VCaP (cell line): ENCODE results near the gene SNCA.

Experiments
- H3K27ac ChIP-seq: fragments of 450-650 bp; 2 replicates; pipeline ENCODE4 v1.5.1; 2017
- TF ChIP-seq, protein P1 (sequence below): fragments of 450-650 bp; conservative IDR thresholded peaks from 2 replicates; pipeline ENCODE4 v1.5.1; 2017; ENCODE audit warnings: mild to moderate bottlenecking, moderate library complexity

SNCA gene

DNA sequence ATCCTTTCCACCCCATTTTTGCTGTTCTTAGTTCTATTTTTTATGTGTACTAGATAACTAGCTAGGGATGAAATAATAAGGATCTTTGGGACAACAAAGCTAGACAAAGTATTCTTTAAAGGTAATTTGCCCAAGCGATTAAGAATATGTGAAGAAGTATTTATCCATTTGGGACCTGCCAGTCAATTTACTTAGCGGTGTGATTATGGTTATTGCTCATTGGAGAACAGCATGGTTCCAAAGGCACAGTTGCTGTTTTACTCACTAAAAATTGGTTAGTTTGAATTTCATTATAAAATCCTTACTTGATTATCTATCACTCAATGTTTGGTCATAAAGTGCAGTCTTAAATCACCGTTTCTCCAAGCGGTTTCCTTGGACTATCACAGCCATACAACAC lies 124.1 kb downstream of the SNCA start:
- TF ChIP-seq, protein P1, sequence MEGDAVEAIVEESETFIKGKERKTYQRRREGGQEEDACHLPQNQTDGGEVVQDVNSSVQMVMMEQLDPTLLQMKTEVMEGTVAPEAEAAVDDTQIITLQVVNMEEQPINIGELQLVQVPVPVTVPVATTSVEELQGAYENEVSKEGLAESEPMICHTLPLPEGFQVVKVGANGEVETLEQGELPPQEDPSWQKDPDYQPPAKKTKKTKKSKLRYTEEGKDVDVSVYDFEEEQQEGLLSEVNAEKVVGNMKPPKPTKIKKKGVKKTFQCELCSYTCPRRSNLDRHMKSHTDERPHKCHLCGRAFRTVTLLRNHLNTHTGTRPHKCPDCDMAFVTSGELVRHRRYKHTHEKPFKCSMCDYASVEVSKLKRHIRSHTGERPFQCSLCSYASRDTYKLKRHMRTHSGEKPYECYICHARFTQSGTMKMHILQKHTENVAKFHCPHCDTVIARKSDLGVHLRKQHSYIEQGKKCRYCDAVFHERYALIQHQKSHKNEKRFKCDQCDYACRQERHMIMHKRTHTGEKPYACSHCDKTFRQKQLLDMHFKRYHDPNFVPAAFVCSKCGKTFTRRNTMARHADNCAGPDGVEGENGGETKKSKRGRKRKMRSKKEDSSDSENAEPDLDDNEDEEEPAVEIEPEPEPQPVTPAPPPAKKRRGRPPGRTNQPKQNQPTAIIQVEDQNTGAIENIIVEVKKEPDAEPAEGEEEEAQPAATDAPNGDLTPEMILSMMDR, result no peak
- no peak overlapping the region for H3K27ac ChIP-seq

DNA sequence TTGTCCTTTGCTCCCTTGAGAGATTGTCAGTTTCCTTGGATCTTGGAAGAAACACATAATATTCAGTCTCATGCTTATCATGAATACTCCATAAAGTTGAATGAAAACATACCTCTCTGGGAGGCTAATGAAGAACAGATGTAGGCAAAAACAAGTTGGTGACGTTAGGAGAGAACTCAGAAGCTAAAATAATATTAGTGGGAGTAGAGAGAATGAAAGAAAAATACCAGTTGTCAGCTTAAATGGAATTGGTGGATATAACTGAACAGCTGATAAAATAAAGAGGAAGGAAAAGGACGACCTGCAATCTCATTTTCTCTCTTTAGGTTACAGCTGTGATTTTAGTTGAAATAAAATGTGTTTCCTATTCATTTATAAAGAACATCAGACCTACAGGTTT lies 124.8 kb downstream of the SNCA start:
- no peak overlapping the region for H3K27ac ChIP-seq
- TF ChIP-seq, protein P1, result no peak

DNA sequence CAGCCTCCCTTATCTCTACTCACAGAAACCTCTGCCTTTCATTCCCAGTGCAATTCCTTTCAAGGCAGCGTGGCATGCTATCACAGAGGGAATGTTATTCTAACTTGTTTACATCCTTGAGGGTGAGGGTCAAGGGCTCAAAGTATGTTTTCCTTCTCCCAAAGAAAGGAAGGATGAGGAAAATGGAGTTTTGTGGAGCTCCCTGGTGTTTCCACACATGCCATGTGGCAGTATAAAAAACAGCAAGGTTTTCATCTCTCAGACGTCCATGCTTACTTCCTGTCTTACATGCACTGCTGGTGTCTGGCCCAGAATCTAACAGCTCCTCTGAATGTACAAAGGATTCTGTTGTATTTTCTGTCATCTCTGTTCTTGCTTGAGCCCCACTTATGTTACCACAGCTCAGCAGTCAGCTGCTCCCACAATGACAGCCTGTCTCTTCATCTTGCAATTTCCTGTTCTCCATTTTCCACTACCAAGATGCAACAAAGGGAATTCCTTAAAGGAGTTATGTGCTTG lies 128.0 kb downstream of the SNCA start:
- no peak overlapping the region for H3K27ac ChIP-seq
- TF ChIP-seq, protein P1, result no peak

DNA sequence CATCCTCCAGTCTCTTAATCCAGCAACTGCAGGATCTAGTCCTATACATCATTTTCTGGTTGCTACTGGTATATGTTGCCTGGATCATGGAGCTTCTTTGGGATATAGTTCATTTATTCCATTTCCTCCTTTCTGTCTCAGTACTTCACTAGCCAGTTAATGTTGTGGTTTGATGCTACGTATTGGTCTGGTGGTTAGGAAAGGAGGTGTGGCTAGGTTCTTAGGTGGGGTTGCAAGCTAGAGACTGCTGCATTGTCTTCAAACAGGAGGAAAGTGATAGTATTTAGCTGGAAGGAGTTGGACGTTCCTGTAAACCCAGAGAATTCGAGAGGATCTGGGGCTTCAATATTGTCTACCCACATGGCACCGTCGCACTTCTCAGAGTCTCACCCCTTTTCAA lies 129.5 kb downstream of the SNCA start:
- TF ChIP-seq, protein P1, result no peak
- no peak overlapping the region for H3K27ac ChIP-seq

DNA sequence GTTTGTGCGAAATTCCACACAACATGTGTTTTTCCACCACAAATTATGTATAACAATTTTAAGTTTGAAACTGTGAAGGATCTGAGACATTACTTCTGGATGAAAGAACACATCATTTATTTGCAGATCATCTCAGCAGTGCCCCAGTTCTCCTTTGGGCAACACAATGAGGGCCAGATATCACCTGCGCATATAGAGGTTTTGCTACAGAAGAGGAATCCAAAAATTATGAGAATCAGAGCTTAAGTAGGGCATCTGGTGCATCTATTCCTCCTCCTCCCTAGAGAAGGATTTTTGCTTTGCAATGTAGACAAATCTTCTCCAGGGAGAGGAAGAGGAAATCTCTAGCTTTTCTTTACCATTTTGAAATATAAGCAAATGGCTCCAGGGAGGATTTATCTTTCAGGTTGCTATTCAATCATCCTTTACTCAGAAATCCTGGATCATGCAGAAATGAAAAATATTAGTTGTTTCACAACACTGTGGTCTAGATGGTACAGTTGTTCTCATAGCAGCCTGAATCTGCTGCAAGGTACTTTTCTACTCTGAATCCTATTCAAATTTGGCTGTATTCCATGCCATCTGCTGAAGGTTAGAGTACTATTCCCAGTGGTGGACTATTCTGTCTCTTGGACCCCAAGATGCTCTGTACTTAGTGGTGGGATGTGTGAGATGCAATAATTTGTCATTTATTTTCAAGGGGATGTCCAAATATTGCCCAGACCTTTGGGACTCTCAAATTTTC lies 132.1 kb downstream of the SNCA start:
- TF ChIP-seq, protein P1, result no peak
- no peak overlapping the region for H3K27ac ChIP-seq

DNA sequence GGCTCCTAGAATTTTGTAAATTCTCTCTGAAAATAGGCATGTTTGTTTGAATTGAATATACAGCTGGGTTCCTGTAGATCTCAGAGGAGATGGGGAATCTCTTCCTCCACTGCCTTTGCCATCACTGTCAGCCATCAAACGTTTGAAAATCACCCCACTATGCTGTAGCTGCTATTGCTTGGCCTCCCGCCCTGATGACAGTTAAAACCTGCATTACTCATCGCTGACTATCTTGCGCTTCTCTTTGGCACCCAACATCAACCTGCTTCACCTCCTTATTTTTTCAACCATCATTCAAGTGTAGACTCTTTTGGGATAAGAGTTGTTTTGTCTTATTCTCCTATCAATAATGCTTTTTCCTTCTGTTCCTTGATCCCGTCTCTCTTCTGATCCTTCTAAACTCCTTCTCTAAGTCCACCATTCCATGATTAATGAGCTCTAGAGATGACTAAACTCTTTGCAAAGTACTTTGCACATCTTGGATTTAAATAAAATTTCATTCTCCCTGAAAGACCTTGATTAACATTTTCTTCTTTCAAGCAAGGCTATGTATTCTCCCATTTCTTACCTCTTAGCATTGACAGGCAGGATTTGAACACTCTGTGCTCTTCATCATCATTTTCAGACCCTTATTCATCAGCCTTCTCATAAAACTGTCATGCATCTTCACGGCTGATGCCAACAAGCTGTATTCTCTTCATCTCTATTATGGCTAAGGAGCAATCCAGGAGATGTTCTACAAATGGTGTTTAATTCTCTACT lies 133.0 kb downstream of the SNCA start:
- H3K27ac ChIP-seq, result no peak overlapping the region
- TF ChIP-seq, protein P1, result no peak

DNA sequence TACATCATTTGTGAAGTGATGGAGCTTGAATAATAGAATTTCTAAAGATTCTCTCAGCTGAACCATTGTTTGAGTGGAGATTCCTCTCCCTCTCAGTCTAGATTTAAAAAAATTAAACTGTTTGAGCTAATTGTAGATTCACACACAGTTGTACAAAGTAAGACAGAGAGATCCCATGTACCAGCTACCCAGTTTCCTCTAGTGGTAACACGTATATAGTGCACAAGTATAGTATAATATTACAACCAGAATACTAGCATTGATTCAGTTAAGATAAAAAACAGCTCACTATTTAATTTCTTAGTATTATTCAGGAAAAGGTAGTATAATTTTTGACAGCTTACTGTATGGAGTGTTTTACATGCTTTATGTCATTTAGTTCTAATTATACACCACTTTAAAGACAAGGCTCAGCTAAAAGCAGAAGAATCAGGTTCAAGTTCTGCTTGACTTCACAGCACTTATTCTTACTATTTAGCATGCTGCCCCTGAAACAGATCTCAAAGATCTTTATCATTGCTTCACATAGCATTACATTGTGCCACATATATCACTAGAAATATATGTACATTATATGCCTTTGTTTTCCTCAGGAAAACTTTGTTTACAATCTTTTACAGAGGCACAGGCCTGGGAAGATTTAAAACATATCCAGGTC lies 136.1 kb downstream of the SNCA start:
- TF ChIP-seq, protein P1, result no peak
- H3K27ac ChIP-seq, result no peak overlapping the region
